ENCODE results near the gene BTG2.
"Not testable (repeated sequence)": the region's sequence is repeated elsewhere in the genome, so short reads cannot be mapped to it uniquely, and the experiment has no call there.

- not testable (repeated sequence) for TF ChIP-seq CTCF, POLR2A (IDR thresholded peaks at IDR 0.05)
Observed at GRCh38 chr1:203299719-203300429, 5.4 kb upstream of the BTG2 start.
